Measurements from ENCODE around the gene MESP2.

MESP2 gene, protein sequence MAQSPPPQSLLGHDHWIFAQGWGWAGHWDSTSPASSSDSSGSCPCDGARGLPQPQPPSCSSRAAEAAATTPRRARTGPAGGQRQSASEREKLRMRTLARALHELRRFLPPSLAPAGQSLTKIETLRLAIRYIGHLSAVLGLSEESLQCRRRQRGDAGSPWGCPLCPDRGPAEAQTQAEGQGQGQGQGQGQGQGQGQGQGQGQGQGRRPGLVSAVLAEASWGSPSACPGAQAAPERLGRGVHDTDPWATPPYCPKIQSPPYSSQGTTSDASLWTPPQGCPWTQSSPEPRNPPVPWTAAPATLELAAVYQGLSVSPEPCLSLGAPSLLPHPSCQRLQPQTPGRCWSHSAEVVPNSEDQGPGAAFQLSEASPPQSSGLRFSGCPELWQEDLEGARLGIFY

DNA sequence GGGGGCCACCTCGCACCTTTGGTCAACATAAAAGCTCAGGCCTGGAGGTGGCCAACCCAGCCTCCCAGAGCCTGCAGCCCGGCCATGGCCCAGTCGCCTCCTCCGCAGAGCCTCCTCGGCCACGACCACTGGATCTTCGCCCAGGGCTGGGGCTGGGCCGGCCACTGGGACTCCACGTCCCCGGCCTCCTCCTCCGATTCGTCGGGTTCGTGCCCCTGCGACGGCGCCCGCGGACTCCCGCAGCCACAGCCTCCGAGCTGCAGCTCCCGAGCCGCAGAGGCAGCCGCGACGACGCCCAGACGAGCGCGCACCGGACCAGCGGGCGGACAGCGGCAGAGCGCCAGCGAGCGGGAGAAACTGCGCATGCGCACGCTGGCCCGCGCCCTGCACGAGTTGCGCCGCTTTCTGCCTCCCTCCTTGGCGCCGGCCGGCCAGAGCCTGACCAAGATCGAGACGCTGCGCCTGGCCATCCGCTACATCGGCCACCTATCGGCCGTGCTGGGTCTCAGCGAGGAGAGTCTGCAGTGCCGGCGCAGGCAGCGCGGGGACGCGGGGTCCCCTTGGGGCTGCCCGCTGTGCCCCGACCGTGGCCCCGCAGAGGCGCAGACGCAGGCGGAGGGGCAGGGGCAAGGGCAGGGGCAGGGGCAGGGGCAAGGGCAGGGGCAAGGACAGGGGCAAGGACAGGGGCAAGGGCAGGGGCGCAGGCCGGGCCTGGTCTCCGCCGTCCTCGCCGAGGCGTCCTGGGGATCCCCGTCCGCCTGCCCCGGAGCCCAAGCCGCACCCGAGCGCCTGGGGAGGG, at the start of gene MESP2:
Gene MESP2 (plus strand): TSS at position 59 of the 799 bp plus-strand sequence. CDS start 26 bp downstream, at position 85.
- DNase-seq, result peak; percentile 22

DNA sequence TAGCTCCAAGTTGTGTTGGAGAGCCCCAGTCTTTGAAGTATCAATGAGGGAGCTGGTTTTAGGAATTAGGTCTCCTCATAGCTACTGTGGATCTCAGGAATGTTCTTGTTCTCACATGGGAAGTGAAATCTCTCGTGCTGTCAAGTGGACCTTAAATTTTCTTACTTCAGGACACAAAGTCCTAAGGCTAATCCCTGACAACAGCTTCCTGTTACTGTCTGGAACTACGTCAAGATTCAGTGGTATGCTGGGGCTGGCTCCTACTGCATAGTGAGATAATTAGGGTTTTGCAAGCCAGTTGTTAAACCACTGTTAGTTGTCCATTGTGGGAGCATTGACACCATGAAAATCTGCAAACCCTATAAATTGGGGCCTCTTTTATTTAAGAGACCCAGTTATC, 47.9 kb upstream of the MESP2 start:
- no peak for DNase-seq

DNA sequence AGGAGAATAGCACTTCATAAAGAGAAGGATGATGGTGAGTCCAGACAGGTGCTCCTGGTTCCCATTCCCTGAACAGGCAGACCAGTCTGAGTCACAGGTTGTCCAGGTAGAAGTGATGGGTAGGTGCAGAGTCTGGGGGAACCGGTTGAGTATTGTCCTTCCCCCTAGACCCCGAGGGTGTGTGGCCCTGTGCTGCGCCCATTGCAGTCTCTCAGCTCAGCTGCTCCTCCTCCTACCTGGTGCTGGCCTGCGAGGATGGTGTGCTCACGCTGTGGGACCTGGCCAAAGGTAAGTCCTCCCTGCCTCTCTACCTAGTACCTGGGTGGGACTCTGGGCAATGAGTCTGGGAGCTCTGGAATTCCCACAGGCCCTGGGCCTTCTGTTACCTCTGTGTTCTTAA, 44.9 kb upstream of the MESP2 start:
- DNase-seq, result no peak

DNA sequence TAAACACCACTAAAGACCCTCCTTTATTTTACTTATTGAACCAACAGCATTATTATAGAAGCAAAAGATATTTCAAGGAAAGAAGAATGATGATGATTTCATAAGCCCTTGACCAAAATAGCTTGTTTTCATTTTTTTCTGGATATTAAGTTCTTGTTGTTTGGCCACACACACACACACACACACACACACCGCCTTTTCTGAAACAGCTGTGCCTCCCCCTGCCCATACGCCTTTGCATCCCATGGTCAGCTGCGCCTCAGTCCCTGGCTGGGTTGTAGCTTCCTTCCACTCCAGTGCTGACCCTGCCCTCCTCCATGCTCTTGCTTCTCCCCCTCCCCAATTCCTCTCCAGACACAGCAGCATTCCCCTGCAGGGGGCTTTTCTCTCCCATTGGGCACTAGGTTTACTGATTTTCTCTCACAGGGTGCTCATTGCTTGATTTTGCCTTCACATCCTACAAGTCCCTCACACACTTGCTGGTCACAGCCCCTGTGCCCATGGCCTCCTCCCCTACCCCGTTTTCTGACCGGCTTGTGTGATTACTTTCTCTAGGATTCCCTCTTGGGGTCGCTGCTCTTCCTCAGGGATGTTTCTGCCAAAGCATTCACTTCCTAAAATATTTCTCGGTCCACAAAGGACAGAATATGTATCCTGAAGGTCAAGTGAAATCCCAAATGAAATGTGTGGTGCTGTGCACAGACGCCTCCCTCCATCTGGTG, 43.5 kb upstream of the MESP2 start:
- no peak for DNase-seq

DNA sequence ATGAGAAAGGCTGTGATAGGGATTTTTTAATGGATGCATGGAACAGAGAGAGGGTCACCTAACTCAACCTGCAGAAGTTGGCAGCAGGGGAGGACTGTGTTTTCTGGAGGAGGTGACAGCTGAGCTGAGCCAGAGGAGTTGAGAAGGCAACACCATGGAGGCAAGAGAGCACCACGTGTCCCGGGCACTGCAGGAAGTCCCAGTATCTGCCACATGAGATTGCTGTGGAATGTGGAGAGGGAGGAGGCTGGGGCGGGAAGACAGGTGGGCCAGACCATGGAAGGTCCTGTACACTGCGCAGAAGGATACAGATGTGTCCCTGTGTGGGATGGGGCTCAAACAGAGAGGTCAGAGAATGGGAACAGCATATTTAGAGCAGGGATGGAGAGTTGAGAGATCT, 40.4 kb upstream of the MESP2 start:
- no peak for DNase-seq

DNA sequence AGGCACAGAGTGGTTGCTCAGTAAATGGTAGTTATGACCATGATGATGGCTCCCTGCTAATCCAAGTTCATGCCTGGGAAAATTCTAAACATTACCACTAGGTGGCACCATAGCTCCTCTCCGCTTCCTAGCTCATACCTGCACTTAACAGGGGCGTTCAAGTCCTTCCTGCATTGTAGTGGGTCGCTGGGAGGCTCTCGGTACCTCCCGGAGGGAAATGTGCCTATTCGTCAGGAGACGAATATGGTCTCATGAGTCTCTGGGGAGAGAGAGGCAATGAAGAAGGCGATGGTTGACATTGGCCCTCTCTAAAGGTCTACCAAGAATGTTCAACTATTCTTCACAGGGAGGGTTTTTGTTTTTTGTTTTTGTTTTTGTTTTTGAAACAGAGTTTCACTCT, 36.0 kb upstream of the MESP2 start:
- DNase-seq, result peak; percentile 22

DNA sequence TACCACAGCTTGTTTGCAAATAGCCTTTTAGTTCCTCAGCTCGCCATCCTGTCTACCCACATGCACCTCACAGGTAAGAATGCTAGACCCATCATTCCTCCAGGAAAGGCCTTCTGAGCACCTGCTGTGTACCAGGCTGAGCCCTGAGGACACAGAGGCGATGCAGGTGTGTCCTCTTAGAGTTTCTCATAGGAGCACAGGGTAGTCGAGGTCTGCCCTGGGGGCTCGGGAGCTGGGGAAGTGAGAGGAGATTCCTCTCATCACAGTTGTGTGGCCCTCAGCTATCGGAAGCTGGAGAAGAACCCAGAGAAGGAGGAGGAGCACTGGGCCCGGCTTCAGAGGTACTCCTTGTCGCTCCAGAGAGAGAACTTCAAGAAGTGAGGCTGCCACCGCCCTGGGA, 33.1 kb upstream of the MESP2 start:
- DNase-seq, result no peak

DNA sequence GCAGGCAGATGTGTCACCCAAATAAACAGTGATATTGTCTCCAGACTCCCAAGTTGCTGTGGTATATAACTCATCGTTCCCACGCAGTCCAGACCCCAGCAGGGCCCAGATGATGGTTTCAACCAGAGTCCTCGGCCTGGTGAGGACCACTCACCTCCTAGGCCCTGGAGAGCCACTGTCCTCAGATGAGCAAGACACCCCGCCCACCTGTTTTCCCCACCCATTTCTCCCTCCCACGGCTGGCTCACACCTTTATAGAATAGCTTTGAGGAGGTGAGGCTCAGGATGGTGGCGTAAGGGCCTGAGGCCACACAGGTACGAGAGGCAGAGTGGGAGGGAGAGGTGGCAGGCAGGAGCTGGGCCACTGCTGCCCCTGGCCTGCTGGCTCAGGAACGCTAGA, 32.5 kb upstream of the MESP2 start:
- no peak for DNase-seq

DNA sequence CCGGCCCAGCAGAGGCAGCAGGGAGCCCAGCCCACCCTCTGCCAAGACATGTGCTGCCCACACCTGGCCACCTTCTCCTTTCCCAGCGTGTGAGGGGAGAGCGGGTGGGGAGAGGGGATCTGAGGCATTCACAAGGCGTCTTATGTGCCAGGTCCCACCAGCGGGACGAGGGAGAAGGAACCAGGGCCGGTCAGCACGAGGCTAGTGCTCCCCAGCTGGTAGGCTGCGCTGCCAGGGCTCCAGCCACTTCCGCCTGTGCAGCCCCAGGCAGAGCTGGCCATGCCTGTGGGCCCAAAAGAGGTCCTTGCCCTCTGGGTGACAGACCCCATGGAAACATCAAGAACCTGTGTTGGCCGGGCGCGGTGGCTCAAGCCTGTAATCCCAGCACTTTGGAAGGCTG, 31.0 kb upstream of the MESP2 start:
- no peak for DNase-seq

DNA sequence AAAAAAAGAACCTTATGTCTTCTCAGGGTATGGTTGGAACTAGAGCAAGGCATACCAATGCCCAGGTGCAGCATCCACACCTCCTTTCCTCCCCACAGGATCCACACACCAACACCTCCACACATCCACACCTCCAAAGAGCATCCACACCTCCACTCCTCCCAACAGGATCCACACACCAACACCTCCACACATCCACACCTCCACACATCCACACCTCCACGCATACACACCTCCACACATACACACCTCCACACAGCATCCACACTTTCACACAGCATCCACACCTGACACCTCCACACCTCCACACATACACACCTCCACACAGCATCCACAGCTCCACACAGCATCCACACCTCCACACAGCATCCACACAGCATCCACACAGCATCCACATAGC, 30.4 kb upstream of the MESP2 start:
- no peak for DNase-seq

DNA sequence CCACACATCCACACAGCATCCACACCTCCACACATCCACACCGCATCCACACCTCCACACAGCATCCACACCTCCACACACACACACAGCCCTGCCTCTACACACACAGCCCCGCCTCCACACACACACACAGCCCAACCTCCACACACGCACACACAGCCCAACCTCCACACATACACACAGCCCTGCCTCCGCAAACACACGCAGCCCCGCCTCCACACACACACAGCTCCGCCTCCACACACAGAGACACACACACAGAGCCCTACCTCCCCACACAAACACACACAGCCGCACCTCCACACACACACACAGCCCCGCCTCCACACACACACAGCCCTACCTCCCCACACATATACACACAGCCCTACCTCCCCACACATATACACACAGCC, 29.7 kb upstream of the MESP2 start:
- DNase-seq, result no peak

DNA sequence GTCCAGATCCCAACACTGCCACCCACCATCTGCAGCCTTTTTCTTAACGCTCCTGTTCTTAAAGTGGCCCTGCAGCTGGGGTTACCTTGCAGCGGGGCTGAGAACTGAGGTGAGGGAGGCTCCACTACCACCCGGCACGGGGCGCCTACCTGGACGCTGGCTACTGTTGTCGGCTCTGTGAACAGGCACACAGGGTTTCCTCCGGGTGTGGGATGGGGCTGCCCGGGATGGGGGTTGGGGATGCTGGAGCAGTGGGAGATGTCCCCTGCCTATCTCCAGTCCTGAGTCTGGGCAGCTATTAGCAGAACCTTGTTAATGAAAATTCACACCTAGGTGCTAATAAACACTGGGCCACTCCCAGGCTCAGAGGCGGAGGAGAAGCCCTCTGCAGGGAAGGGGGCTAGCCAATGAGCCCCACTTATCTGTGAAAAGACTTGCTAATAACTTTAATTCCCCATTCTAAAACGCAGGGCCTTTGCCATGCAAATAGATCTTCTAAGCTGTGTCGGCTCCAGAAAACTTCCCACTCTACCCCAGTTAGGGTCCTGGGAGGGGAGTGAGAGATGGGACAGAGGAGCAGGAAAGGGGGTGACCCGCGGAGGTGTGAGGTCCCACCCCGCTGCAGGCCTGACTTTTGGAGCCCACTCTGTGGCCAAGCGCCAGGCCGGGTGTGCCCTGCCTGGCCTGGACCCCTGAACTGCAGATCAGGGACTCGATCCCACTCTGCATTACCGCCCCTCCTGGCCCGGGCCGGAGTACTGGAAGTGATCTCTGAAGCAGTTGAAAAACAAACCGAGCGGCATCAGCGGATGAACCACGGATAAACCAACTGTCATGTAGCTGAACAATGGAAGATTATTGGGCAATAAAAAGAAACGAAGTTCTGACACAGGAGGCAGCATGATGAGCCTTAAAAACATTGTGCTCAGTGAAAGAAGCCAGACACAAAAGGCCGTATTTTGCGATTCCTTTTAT, 28.1 kb upstream of the MESP2 start:
- DNase-seq, result no peak

DNA sequence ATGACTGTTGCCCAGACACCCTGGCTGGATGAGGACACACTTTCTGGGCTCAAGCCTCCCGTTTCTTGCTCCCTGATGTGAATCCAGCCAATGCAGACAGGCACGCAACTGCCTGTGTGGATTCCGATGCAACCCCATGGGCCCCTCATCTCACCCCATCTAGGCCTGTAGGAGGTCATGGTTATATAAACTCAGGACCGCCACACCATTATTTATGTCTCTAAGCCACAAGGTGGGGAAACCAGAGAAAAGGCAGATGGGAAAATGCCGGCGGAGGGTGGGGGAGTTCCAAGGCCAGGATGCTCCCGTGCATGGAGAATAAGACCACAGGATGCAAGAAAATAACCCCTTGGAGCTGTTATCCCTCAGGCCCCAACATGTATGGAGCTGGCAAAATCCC, 27.1 kb upstream of the MESP2 start:
- DNase-seq, result no peak

DNA sequence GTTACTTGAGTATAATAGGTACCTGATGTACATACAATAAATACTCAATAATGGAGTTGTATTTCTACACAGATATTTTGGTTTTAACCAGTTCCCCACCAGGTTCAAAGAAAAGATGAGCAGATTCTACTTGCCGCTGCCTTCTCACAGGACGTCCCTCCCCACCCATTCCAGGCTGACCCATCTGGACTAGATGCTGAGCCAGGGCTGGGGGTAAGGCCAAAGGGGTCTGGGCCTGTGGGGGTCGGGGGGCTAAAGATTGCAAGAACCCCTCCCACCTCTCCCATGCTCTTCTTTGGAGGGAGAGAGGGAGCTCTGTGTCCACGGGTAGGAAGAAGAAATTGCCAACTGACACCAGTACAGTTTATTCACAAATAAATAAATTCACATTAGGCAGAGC, 26.6 kb upstream of the MESP2 start:
- no peak for DNase-seq

DNA sequence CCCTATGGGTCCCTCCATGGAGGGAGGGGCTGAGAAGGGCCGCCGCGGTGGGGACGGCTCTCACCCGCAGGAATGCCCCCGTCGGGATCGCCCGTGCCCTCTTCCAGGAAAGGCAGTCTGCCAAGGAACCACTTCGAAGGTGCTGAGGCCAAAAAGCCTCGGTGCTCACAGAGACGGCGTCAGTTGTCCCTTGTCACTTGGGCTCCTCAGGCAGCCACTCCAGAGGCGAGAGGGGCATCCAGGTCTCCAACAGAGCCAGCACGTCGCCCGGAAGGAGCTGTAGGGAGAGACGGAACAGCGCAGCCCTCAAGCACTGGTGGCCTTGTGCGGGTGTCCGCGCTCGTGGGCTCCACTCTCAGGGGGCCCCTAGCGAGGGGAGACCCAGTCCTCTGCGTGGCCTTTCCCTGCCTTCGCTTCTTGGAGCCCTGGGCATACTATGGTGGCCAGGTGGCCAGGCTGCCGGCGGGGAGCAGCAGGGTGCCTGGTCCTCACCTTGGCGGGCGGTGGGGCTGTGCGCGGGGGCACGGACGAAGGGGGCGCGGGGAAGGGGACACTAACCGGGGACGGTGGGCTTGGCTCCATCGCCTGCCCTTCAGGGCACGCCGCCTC, 26.1 kb upstream of the MESP2 start:
- DNase-seq, result peak; percentile 3

DNA sequence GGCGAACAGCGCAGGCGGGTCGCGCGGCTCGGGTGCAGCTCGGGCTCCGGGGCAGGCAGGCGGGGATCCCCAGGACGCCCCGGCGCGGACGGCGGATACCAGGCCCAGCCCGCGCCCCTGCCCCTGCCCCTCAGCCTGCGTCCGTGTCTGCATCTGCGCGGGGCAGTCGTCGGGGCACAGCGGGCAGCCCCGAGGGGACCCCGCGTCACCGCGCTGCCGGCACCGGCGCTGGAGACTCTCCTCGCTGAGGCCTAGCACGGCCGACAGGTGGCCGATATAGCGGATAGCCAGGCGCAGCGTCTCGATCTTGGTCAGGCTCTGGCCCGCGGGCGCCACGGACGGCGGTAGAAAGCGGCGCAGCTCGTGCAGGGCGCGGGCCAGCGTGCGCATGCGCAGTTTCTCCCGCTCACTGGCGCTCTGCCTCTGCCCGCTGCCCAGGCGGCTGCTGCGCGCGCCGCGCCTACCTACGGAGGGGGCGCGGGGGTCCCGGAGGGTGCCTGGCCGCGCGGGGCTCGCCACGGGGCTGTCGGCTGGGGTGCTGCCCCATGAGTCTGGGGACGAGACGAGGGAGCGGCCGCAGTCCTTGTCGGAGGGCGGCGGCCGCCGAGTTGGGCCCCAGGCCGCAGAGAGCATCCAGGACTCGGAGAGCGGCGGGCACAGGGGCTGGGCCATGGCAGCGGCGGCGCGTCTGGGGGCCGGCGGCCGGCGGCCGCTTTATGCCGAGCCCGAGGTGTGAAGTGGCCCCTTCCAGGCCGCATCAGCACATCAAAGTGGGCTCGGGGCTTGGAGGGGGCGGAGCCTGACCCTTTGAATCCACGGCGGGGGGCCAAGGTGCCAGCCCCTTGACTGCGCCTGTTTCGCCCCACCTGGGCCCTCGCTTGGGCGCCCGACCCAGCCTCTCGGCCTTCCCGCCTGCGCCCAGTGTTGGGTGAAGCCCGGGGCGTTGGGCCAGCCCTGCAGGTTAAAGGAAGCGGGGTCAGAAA, 25.3 kb upstream of the MESP2 start, which contains the start of gene MESP1:
Gene MESP1 (minus strand): TSS at position 690 of the 983 bp plus-strand sequence. CDS start 18 bp downstream, at position 672.
- DNase-seq, result peak; percentile 76

DNA sequence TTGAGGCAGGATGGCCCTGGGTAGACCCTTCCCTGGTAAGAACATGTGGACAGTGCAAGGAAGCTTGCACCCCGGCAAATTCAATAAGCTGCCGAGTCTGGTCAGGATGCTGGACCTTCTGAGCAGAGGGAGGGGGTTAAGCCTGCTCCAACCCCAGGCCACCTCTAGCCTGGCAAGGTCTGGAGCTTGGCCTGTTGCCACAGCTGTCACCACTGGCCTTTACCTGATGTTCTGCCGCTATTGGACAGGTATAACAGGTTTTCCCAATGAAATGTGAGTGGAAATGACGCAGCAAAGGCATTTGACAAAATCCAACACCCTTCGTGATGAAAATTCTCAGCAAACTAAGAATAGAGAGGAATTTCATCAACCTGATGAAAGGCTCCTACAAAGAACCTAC, 24.4 kb upstream of the MESP2 start:
- no peak for DNase-seq

DNA sequence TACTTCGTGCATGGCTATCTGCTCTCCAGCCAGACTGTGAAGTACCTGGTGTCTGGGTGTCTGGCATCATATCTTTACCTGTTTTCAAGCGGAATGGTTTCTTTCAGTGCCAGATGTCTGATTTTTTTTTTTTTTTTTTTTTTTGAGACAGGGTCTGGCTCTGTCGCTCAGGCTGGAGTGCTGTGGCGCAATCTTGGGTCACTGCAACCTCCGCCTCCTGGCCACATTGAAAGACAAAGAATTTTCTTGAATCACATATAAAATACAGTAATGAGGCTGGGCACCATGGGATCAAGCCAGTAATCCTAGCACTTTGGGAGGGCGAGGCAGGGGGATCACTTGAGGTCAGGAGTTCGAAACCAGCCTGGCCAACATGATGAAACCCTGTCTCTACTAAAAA, 22.3 kb upstream of the MESP2 start:
- DNase-seq, result no peak

DNA sequence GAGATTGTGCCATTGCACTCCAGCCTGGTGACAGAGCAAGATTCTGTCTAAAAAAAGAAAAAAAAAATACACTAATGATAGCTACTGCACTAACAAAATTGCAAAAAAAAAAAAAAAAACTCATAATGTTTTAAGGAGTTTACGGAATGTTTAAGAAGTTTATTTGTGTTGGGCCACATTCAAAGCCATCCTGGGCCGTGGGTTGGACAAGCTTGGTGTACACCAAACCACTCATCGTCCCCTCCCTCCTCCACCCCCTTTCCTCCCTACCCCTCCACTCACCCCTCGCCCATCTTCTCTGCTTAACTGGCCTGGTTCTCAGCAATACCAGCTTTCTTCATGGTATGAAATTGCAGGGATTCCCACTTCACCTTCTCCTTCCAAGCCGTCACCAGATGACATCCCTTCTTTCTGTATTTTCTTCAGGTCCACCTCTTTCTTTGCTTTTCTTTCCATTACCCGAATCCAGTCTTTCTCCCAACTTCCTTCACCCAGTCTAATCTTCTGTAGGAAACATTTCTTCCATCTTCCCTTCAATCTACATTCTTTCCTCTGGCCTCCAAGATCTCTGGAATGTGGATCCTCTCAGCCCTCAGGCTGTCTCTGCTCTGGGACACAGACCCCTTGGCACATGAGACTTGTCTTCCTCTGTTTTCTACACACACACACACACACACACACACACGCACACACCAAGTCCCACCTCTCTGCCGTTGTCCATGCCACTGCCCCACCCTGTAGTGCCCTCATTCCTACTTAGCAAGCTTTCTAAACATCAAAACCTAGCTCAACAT, 21.6 kb upstream of the MESP2 start:
- DNase-seq, result no peak

DNA sequence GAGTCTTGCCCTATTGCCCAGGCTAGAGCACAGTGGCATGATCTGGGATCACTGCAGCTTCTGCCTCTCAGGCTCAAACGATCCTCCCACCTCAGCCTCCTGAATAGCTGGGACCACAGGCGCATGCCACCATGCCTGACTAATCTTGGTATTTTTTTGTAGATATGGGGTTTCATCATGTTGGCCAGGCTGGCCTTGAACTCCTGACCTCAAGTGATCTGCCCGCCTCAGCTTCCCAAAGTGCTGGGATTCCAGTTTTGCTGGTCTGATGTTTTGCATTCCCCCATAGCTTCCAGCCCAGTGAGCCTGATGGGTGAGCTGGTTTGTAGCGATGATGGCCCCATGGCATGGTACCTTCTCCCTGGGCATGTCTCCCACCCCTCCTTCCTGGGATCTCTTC, 20.4 kb upstream of the MESP2 start:
- no peak for DNase-seq

All from activated effector memory CD4-positive, alpha-beta T cell treated with Interleukin-2 at 50 U/mL for 16 hours (primary cell).